SH-SY5Y (cell line): ENCODE data around the gene NRIP3.

Experiments used
- GATA2 ChIP-seq: IDR thresholded peaks from 2 replicates; pipeline ENCODE4 v1.6.1; 2011; ENCODE audit warnings: mild to moderate bottlenecking, low read depth, low read length
- GATA3 ChIP-seq: IDR thresholded peaks from 2 replicates; pipeline ENCODE4 v1.6.1; 2011; ENCODE audit warnings: low read depth, mild to moderate bottlenecking, low read length, moderate library complexity

The NRIP3 gene

GRCh38 chr11:8964324-8965320 lies 39.2 kb downstream of the NRIP3 start, which contains the start of gene TMEM9B:
Gene TMEM9B (minus strand): TSS chr11:8964442. CDS start chr11:8964313, 129 bp downstream.
- 0 out of 2 replicates have a peak, but pooled peaks have one; percentile 7 for TF ChIP-seq GATA2
- TF ChIP-seq GATA3, result no peak

GRCh38 chr11:8963569-8964323 lies 40.1 kb downstream of the NRIP3 start:
- TF ChIP-seq GATA3, result no peak

GRCh38 chr11:8962841-8963240 lies 41.0 kb downstream of the NRIP3 start:
- TF ChIP-seq GATA3 (no peak), GATA2 (no peak)

- no peak for TF ChIP-seq GATA2
- no peak for TF ChIP-seq GATA3
Observed at GRCh38 chr11:8961401-8961800, 42.4 kb downstream of the NRIP3 start.

GRCh38 chr11:8959546-8960166 lies 44.1 kb downstream of the NRIP3 start:
- TF ChIP-seq GATA3, result no peak

- TF ChIP-seq GATA3 (no peak), GATA2 (no peak)
Observed at GRCh38 chr11:8956860-8957259, 46.9 kb downstream of the NRIP3 start.

- TF ChIP-seq GATA2 (no peak), GATA3 (no peak)
Observed at GRCh38 chr11:8948886-8949285, 54.9 kb downstream of the NRIP3 start.

GRCh38 chr11:8947230-8947943 lies 56.4 kb downstream of the NRIP3 start:
- no peak for TF ChIP-seq GATA3

- TF ChIP-seq GATA3 (no peak), GATA2 (no peak)
Observed at GRCh38 chr11:8942518-8943066, 61.2 kb downstream of the NRIP3 start, which contains the start of gene ASCL3. Gene ASCL3 (minus strand): TSS chr11:8943016. CDS start chr11:8938161, 4,855 bp downstream.

- TF ChIP-seq GATA2, result no peak
- no peak for TF ChIP-seq GATA3
Observed at GRCh38 chr11:8941341-8942103, 62.3 kb downstream of the NRIP3 start.

GRCh38 chr11:8937659-8938058 lies 66.1 kb downstream of the NRIP3 start:
- TF ChIP-seq GATA2 (no peak), GATA3 (no peak)

- no peak for TF ChIP-seq GATA3
- no peak for TF ChIP-seq GATA2
Observed at GRCh38 chr11:8937159-8937558, 66.6 kb downstream of the NRIP3 start.
